ENCODE data around the gene SERPINB10. TPM values are rescaled to one million over a fixed set of nuclear protein-coding genes. Genes with fewer than 3 reads are reported as not detected.

Gene SERPINB10
- total RNA-seq, 1 experiment from 2014 or later = not detected

DNA sequence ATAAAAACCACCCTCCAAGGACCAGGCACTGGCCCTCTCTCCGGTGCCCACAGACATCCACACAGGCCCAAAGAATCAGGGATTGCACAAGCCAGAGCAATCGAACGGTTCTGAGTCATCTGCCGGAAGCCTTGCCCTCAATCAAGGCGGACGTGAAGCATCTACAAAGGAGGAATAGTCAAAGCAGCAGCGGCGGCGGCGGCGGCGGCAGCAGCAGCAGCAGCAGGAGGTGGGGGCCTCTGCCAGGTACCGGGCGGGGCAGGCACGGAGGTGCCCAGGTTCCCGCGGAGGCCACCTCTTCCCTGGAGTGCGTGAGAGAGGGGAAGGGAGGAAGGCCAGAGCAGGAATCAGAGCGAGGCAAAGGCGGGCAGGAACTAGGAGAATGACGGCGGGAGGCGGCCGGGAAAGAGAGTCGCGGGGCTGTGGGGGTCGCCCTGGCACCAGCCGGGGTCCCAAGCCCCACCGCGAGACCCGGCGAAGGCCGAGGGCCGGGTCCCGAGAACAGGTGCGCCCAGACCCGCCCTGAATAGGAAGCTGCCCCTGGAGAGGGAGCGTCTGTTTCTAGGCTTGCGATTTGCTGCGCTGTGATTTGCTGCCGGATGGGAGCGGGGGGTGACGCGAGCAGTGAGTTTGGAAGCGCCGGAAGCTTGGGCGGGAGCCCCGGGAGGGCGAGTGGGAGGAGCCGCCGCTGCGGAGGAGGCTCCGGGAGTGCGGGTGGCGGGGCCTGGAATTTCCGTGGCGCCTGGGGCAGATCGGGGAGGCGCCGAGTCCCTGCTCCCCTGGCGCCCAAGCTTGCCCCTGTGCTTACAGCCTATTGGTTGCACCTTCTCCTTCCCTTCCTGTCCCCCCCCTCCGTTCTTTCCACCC lies 62.4 kb downstream of the SERPINB10 start, which contains the start of gene SERPINB8 (continued):
- TF ChIP-seq, protein P1, sequence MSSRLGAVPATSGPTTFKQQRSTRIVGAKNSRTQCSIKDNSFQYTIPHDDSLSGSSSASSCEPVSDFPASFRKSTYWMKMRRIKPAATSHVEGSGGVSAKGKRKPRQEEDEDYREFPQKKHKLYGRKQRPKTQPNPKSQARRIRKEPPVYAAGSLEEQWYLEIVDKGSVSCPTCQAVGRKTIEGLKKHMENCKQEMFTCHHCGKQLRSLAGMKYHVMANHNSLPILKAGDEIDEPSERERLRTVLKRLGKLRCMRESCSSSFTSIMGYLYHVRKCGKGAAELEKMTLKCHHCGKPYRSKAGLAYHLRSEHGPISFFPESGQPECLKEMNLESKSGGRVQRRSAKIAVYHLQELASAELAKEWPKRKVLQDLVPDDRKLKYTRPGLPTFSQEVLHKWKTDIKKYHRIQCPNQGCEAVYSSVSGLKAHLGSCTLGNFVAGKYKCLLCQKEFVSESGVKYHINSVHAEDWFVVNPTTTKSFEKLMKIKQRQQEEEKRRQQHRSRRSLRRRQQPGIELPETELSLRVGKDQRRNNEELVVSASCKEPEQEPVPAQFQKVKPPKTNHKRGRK (CRISPR knock-in tag; IDR thresholded peaks at IDR 0.05; ENCODE audit: borderline replicate concordance) = 0 out of 2 replicates have a peak, but pooled peaks have one; percentile 35
- TF ChIP-seq NFATC4 (CRISPR knock-in tag; IDR thresholded peaks at IDR 0.05) = peak; percentile 48; the same call in 1 of the 2 replicates
- peak; percentile 40 for TF ChIP-seq GABPB1 (CRISPR knock-in tag; IDR thresholded peaks at IDR 0.05)
- TF ChIP-seq ZNF138 (CRISPR knock-in tag; conservative IDR thresholded peaks at IDR 0.05) = peak; percentile 54; the same call in 1 of the 2 replicates
- TF ChIP-seq ZNF281 (CRISPR knock-in tag; IDR thresholded peaks at IDR 0.05) = peak; percentile 56; the same call in 1 of the 2 replicates
- TF ChIP-seq ZNF219 (CRISPR knock-in tag; IDR thresholded peaks at IDR 0.05; ENCODE audit: borderline replicate concordance) = no peak
- TF ChIP-seq HMGA2 (CRISPR knock-in tag; IDR thresholded peaks at IDR 0.05) = no peak
- TF ChIP-seq FOXK1 (CRISPR knock-in tag; IDR thresholded peaks at IDR 0.05) = peak; percentile 74
- peak; percentile 24; the same call in 1 of the 2 replicates for TF ChIP-seq ARID4B (CRISPR knock-in tag; IDR thresholded peaks at IDR 0.05; ENCODE audit: borderline replicate concordance)
- TF ChIP-seq EMX1 (CRISPR knock-in tag; IDR thresholded peaks at IDR 0.05) = no peak

- H3K36me3 Mint-ChIP-seq = no peaks in the 10 kb centered on the region
- peaks cover 21% of the 10 kb centered on the region for H3K4me1 Mint-ChIP-seq
- peaks cover 54% of the 10 kb centered on the region for H3K27me3 Mint-ChIP-seq (ENCODE audit: low read depth)
- DNase-seq (ENCODE audit: low spot score) = peak; percentile 58
- peak overlapping the region; percentile 97 for H3K27ac Mint-ChIP-seq
- ATAC-seq = peak; percentile 73
- no peaks in the 10 kb centered on the region for H3K9me3 Mint-ChIP-seq
- POLR2A ChIA-PET = interaction anchor here (1.0 kb wide), 1 partner anchor 24 kb away, joined by 4 read pairs; no protein-coding TSS in a partner anchor
- CTCF ChIA-PET = interaction anchor here (1.0 to 2.2 kb wide), 3 partner anchors 10 to 34 kb away, joined by 3 to 10 read pairs (median 5); no protein-coding TSS in a partner anchor
- peak overlapping the region; percentile 90 for H3K4me3 Mint-ChIP-seq
- TF ChIP-seq, protein P2, sequence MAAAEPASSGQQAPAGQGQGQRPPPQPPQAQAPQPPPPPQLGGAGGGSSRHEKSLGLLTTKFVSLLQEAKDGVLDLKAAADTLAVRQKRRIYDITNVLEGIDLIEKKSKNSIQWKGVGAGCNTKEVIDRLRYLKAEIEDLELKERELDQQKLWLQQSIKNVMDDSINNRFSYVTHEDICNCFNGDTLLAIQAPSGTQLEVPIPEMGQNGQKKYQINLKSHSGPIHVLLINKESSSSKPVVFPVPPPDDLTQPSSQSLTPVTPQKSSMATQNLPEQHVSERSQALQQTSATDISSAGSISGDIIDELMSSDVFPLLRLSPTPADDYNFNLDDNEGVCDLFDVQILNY (CRISPR knock-in tag; IDR thresholded peaks at IDR 0.05) = no peak
- 0 out of 2 replicates have a peak, but pooled peaks have one; percentile 5 for TF ChIP-seq MYBL2 (CRISPR knock-in tag; IDR thresholded peaks at IDR 0.05)
Observed at GRCh38 chr18:63970809-63971205, 63.0 kb downstream of the SERPINB10 start.
